ENCODE data around the gene MOB1A.

Gene MOB1A

DNA sequence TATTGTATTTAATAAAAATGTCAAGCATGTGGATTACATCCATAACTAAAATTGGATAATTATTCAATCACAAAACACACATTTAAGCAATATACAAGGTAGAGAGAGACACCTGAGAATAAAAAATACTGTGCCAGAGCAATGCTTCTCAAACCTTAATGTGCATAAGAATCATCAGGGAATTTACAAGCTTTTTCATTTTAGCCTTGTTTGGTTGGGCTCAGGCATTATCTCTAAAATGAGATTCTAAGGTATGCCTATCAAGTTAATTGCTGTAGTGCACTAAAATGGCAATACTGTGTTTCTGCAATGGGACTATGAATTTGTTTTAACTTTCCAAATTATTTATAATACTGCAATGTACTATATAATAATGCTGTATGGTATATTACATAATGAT is 983 bp downstream of the MOB1A start:
- Histone ChIP-seq H3K4me1 (ENCODE audit: control insufficient read depth, insufficient read depth, low read length) (peaks cover 8% of the 10 kb centered on the region), H3K4me2 (ENCODE audit: low read length) (peak overlapping the region; percentile 84), H3K9ac (ENCODE audit: low read depth, low read length) (peak overlapping the region; percentile 94), H3K36me3 (ENCODE audit: insufficient read depth, low read length) (no peaks in the 10 kb centered on the region), H3K4me3 (ENCODE audit: low read length) (peak overlapping the region; percentile 83), H3K9me3 (replicated peaks; ENCODE audit: low read length) (no peaks in the 10 kb centered on the region), H3K27me3 (ENCODE audit: control insufficient read depth, insufficient read depth, low read length) (no peaks in the 10 kb centered on the region)

- Histone ChIP-seq H3K27me3 (ENCODE audit: control insufficient read depth, insufficient read depth, low read length) (no peaks in the 10 kb centered on the region), H3K4me1 (ENCODE audit: control insufficient read depth, insufficient read depth, low read length) (peaks cover 8% of the 10 kb centered on the region), H3K36me3 (ENCODE audit: insufficient read depth, low read length) (peaks cover 15% of the 10 kb centered on the region), H3K4me3 (ENCODE audit: low read length) (no peak overlapping the region), H3K4me2 (ENCODE audit: low read length) (peak overlapping the region; percentile 9), H3K9ac (ENCODE audit: low read depth, low read length) (no peak overlapping the region), H3K9me3 (replicated peaks; ENCODE audit: low read length) (no peaks in the 10 kb centered on the region)
Measured at GRCh38 chr2:74174909-74175308, 3.8 kb downstream of the MOB1A start.

DNA sequence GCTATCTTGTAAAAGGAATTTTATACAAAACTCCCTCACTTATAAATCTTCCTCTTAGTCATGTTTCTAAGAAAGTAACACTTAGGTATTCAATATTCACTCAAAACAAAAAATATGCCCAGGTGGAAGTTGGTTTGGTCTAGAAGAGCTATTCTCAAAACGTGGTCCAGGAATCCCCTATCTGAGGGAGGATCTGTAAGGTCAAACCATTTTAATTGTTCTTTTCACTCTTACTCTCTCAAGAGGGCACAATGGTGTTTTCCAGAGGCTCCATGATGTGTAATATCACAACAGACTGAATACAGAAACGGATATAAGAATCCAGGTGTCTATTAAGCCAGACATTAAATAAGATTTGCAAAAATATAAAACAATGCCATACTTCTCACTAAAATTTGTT is 9.9 kb downstream of the MOB1A start:
- Histone ChIP-seq H3K27me3 (ENCODE audit: control insufficient read depth, insufficient read depth, low read length) (no peaks in the 10 kb centered on the region), H3K9ac (ENCODE audit: low read depth, low read length) (no peak overlapping the region), H3K4me1 (ENCODE audit: control insufficient read depth, insufficient read depth, low read length) (no peaks in the 10 kb centered on the region), H3K36me3 (ENCODE audit: insufficient read depth, low read length) (peaks cover 65% of the 10 kb centered on the region), H3K4me2 (ENCODE audit: low read length) (no peak overlapping the region), H3K4me3 (ENCODE audit: low read length) (no peak overlapping the region), H3K9me3 (replicated peaks; ENCODE audit: low read length) (no peaks in the 10 kb centered on the region)

GRCh38 chr2:74164761-74165160 is 13.9 kb downstream of the MOB1A start:
- Histone ChIP-seq H3K9ac (ENCODE audit: low read depth, low read length) (no peak overlapping the region), H3K9me3 (replicated peaks; ENCODE audit: low read length) (no peaks in the 10 kb centered on the region), H3K4me3 (ENCODE audit: low read length) (no peak overlapping the region), H3K36me3 (ENCODE audit: insufficient read depth, low read length) (peaks cover 77% of the 10 kb centered on the region), H3K4me2 (ENCODE audit: low read length) (no peak overlapping the region), H3K4me1 (ENCODE audit: control insufficient read depth, insufficient read depth, low read length) (no peaks in the 10 kb centered on the region), H3K27me3 (ENCODE audit: control insufficient read depth, insufficient read depth, low read length) (no peaks in the 10 kb centered on the region)

- Histone ChIP-seq H3K4me1 (ENCODE audit: control insufficient read depth, insufficient read depth, low read length) (no peaks in the 10 kb centered on the region), H3K4me2 (ENCODE audit: low read length) (no peak overlapping the region), H3K36me3 (ENCODE audit: insufficient read depth, low read length) (peaks cover 78% of the 10 kb centered on the region), H3K9ac (ENCODE audit: low read depth, low read length) (no peak overlapping the region), H3K9me3 (replicated peaks; ENCODE audit: low read length) (no peaks in the 10 kb centered on the region), H3K4me3 (ENCODE audit: low read length) (no peak overlapping the region), H3K27me3 (ENCODE audit: control insufficient read depth, insufficient read depth, low read length) (no peaks in the 10 kb centered on the region)
Measured at GRCh38 chr2:74162951-74163350, 15.7 kb downstream of the MOB1A start.

DNA sequence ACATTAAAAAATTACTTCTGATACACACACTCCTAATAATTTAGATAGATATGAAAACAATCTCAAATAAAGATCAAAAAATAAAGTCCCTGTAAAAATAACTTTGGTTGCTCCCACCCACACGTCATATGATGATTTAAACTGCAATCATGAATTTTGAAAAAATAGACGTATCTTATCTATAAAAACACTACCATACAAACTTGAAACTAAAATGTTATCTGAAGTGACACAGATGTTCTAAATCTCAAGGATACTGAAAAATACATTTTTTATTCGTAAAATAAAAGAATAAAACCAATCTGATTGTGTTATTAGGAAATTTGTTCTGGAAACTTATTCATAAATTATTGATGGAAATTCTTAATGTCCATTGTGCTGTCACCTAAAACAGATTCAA is 22.8 kb downstream of the MOB1A start:
- Histone ChIP-seq H3K4me1 (ENCODE audit: control insufficient read depth, insufficient read depth, low read length) (no peaks in the 10 kb centered on the region), H3K9ac (ENCODE audit: low read depth, low read length) (no peak overlapping the region), H3K36me3 (ENCODE audit: insufficient read depth, low read length) (peaks cover 65% of the 10 kb centered on the region), H3K9me3 (replicated peaks; ENCODE audit: low read length) (no peaks in the 10 kb centered on the region), H3K27me3 (ENCODE audit: control insufficient read depth, insufficient read depth, low read length) (no peaks in the 10 kb centered on the region), H3K4me2 (ENCODE audit: low read length) (no peak overlapping the region), H3K4me3 (ENCODE audit: low read length) (no peak overlapping the region)

DNA sequence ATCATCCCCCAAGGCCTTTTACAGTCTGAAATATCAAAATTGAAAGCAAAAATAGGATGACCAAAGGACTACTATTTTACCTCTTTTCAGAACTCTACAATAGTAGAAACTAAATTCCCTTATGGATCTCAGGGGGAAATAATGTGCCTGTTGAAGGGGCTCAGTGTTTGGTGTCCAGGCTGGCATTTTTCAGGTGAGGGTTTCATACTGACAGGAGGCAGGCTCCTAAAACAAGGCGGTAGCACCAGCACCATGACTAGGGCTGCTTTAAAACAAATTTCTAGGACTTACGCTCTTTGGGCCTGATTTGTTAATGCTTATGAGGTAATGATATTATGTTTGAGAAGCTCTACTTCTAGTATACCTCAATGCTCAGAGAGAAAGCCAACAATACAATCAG is 25.7 kb downstream of the MOB1A start:
- Histone ChIP-seq H3K4me3 (ENCODE audit: low read length) (no peak overlapping the region), H3K36me3 (ENCODE audit: insufficient read depth, low read length) (peaks cover 53% of the 10 kb centered on the region), H3K4me1 (ENCODE audit: control insufficient read depth, insufficient read depth, low read length) (peaks cover 8% of the 10 kb centered on the region), H3K4me2 (ENCODE audit: low read length) (no peak overlapping the region), H3K9me3 (replicated peaks; ENCODE audit: low read length) (no peaks in the 10 kb centered on the region), H3K27me3 (ENCODE audit: control insufficient read depth, insufficient read depth, low read length) (no peaks in the 10 kb centered on the region), H3K9ac (ENCODE audit: low read depth, low read length) (no peak overlapping the region)

DNA sequence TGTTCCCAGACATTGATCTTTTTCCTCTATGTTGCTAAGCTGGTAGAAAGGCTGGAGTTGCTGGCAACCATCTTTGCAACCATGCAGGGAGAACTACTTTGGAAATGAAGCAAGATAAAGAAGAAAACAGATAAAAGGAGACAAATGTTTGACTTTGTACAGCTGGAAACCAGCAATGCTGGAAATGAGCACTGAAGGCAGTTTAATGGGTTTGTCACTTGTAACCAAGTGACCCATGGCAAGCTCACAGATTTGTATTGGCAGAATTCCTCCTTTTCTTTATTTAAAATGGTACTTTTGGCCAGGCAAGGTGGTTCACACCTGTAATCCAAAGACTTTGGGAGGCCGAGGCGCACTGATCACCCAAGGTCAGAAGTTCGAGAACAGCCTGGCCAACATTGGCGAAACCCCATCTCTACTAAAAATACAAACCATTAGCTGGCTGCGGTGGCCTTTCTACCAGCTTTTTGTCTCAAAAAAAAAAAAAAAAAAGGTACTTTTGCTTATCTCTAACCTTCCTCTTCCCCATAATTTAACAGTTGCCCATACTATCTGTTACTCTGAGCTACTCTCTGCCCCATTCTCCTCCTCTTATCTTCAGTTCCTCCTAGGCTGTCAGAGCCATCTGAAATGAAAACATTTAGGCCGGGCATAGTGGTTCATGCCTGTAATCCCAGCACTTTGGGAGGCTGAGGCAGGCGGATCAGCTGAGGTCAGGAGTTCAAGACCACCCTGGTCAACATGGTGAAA is 28.9 kb downstream of the MOB1A start:
- no peaks in the 10 kb centered on the region for H3K27me3 ChIP-seq (ENCODE audit: control insufficient read depth, insufficient read depth, low read length)
- peaks cover 29% of the 10 kb centered on the region for H3K36me3 ChIP-seq (ENCODE audit: insufficient read depth, low read length)
- H3K4me3 ChIP-seq (ENCODE audit: low read length), result no peak overlapping the region

DNA sequence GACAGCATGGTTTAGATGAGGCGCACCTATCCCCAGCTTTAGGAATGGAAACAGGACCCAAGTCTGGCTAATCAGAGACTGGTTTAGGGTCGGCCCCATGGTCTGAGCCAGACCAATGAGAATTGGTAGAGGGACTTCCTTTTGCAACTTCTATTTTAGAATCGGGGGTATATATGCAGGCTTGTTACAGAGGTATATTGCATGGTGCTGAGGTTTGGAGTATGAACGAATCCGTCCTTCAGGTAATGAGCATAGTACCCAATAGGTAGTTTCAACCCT is 29.5 kb downstream of the MOB1A start:
- no peak overlapping the region for H3K4me2 ChIP-seq (ENCODE audit: low read length)
- peaks cover 17% of the 10 kb centered on the region for H3K4me1 ChIP-seq (ENCODE audit: control insufficient read depth, insufficient read depth, low read length)
- H3K36me3 ChIP-seq (ENCODE audit: insufficient read depth, low read length), result peaks cover 29% of the 10 kb centered on the region
- no peak overlapping the region for H3K4me3 ChIP-seq (ENCODE audit: low read length)
- no peak overlapping the region for H3K9ac ChIP-seq (ENCODE audit: low read depth, low read length)
- no peaks in the 10 kb centered on the region for H3K9me3 ChIP-seq (replicated peaks; ENCODE audit: low read length)
- no peaks in the 10 kb centered on the region for H3K27me3 ChIP-seq (ENCODE audit: control insufficient read depth, insufficient read depth, low read length)

More for the DNA sequence above, 28.9 kb downstream of the MOB1A start:
- peaks cover 17% of the 10 kb centered on the region for H3K4me1 ChIP-seq (ENCODE audit: control insufficient read depth, insufficient read depth, low read length)
- H3K9ac ChIP-seq (ENCODE audit: low read depth, low read length), result no peak overlapping the region
- H3K4me2 ChIP-seq (ENCODE audit: low read length), result no peak overlapping the region
- H3K9me3 ChIP-seq (replicated peaks; ENCODE audit: low read length), result no peaks in the 10 kb centered on the region

DNA sequence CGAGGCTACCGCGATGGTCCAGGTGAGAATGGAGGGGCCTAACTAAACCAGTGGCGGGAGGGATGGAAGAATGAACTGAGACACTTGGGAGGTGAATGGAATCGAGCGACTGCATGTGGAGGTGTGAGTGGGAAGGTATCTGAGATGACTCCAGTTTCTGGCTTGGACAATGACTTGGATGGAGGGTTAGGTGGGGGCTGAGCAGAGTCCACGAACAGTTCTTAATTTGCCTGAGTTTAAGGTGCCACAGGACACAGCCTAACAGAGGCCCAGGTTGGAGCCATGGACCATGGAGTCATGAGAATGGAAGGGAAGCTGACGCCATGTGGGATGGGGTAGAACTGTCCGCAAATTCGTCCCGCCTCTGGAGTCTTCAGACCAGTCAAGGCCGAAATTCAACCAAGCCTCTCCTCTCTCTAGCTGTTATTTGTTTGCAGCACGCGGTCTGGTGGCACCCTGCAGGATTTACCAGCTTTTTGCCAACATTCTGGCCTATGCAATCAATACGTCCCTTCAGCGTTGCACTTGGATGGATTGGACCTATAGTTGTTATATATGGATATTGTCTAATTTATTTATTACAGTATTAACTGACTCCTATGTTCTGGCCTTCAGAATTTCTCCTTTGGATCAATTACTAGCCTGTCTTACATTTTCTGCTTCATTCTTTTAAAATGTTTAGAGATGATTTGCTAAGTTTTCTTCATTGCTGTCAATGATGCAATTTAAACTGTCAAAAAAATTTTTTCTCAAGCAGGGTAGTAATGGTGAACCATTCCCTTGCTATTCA is 30.0 kb downstream of the MOB1A start:
- Histone ChIP-seq H3K4me1 (ENCODE audit: control insufficient read depth, insufficient read depth, low read length) (peaks cover 17% of the 10 kb centered on the region), H3K4me2 (ENCODE audit: low read length) (peak overlapping the region; percentile 98), H3K36me3 (ENCODE audit: insufficient read depth, low read length) (peaks cover 28% of the 10 kb centered on the region), H3K27me3 (ENCODE audit: control insufficient read depth, insufficient read depth, low read length) (no peaks in the 10 kb centered on the region), H3K4me3 (ENCODE audit: low read length) (peak overlapping the region; percentile 83), H3K9ac (ENCODE audit: low read depth, low read length) (peak overlapping the region; percentile 92), H3K9me3 (replicated peaks; ENCODE audit: low read length) (no peaks in the 10 kb centered on the region)

DNA sequence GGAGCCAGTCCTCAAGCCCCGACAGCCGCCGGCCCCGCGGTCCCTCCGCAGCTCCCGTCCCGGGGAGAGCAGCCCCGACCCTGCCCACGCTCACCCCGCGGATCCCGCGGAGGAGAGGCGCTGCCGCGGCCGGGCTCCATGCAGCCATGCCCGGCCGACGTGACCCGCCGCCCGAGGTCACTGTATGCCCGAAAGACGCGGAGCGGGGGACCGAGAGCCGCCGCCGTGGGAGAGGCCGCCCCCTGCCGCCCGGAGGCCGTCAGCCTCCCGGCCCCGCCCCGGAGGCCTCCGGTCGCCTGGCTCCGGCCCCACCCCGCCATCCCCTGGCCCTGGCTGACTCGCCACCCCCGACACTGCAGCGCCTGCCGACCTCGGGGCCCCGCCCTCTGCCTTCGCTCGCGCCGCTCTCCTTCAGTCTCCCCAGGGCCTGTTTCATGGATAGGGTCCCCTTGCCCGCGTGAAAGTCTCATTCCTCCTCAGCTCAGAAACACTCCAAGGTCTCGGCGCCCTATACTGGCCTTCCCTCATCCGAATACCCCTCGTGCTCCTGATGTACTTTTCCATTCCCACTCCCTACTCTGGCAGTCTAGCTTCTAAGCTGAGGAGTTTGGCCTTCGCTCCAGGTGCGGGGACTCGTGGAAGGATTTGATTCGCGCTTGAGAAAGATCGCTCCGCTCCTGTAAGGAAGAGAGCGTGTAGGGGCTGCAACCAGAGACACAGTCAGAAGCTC is 30.8 kb downstream of the MOB1A start, which contains the start of gene BOLA3:
Gene BOLA3 (minus strand): TSS at position 186 of the 730 bp plus-strand sequence. CDS start 38 bp downstream, at position 148.
- H3K36me3 ChIP-seq (ENCODE audit: insufficient read depth, low read length), result peaks cover 23% of the 10 kb centered on the region
- peak within 1 kb of the TSS; percentile 92 for H3K9ac ChIP-seq (ENCODE audit: low read depth, low read length)
- H3K9me3 ChIP-seq (replicated peaks; ENCODE audit: low read length), result no peaks in the 10 kb centered on the region
- H3K4me2 ChIP-seq (ENCODE audit: low read length), result peak within 1 kb of the TSS; percentile 98
- H3K4me3 ChIP-seq (ENCODE audit: low read length), result peak within 1 kb of the TSS; percentile 83
- H3K27me3 ChIP-seq (ENCODE audit: control insufficient read depth, insufficient read depth, low read length), result no peaks in the 10 kb centered on the region
- peaks cover 17% of the 10 kb centered on the region for H3K4me1 ChIP-seq (ENCODE audit: control insufficient read depth, insufficient read depth, low read length)
